Epithelial cell of proximal tubule (primary cell): ENCODE data around the gene CDR2. TPM values are rescaled to one million over a fixed set of nuclear protein-coding genes. Genes with fewer than 3 reads are reported as not detected.
"Not testable (repeated sequence)": the region's sequence is repeated elsewhere in the genome, so short reads cannot be mapped to it uniquely, and the experiment has no call there.

ENCODE experiments used
- DNase-seq: peaks from one replicate; pipeline ENCODE4 v3.0.0-alpha.2; 2011; ENCODE audit warnings: low read depth
- H3K4me3 ChIP-seq: 2 replicates; pipeline ENCODE4 v1.5.1; 2011; ENCODE audit warnings: low read depth, mild to moderate bottlenecking, low read length
- CTCF ChIP-seq: conservative IDR thresholded peaks from 2 replicates; pipeline ENCODE4 v1.5.1; 2012; ENCODE audit warnings: low read depth, mild to moderate bottlenecking, low read length
- total RNA-seq: library from RNA; depleted of rRNA; stranded (reverse); fragments of >200 nt; gene quantifications from 2 replicates; pipeline ENCODE4 v1.2.3, GENCODE V29; 2015

CDR2 gene
- total RNA-seq, 1 donor from 2014 or later: 37.0 TPM

GRCh38 chr16:22353191-22353919 lies 21.1 kb downstream of the CDR2 start:
- no peak overlapping the region for H3K4me3 ChIP-seq
- TF ChIP-seq CTCF: no peak
- DNase-seq: peak; percentile 76

- TF ChIP-seq CTCF: no peak
- DNase-seq: no peak
- H3K4me3 ChIP-seq: no peak overlapping the region
Measured at GRCh38 chr16:22352723-22353122, 21.7 kb downstream of the CDR2 start.

GRCh38 chr16:22352140-22352539 lies 22.3 kb downstream of the CDR2 start:
- DNase-seq: no peak

GRCh38 chr16:22351017-22351416 lies 23.4 kb downstream of the CDR2 start:
- not testable (repeated sequence) for H3K4me3 ChIP-seq, DNase-seq

More at GRCh38 chr16:22352140-22352539, 22.3 kb downstream of the CDR2 start:
- no peak for TF ChIP-seq CTCF
- no peak overlapping the region for H3K4me3 ChIP-seq

- no peak overlapping the region for H3K4me3 ChIP-seq
- TF ChIP-seq CTCF: no peak
- no peak for DNase-seq
Measured at GRCh38 chr16:22348291-22348690, 26.1 kb downstream of the CDR2 start.

- TF ChIP-seq CTCF: no peak
- DNase-seq: no peak
- no peak overlapping the region for H3K4me3 ChIP-seq
Measured at GRCh38 chr16:22347100-22347820, 27.2 kb downstream of the CDR2 start.

- TF ChIP-seq CTCF: no peak
- H3K4me3 ChIP-seq: no peak overlapping the region
- no peak for DNase-seq
Measured at GRCh38 chr16:22346483-22346882, 27.9 kb downstream of the CDR2 start.
